Measurements from ENCODE around the gene CFAP161. TPM values are rescaled to one million over a fixed set of nuclear protein-coding genes. Genes with fewer than 3 reads are reported as not detected.

The CFAP161 gene
- polyA plus RNA-seq, 3 donors, result not detected

GRCh38 chr15:81107889-81108288 is 26.2 kb upstream of the CFAP161 start:
- peak in 1 of 3 donors; percentile 8 for DNase-seq
- H3K27me3 Mint-ChIP-seq (ENCODE audit: low read depth in 3 of 3), result peaks cover 5 to 12% (median 7%) of the 10 kb centered on the region in 3 donors
- no peak overlapping the region for H3K9ac ChIP-seq (ENCODE audit: insufficient read depth, low read length, poor library complexity, severe bottlenecking)
- H3K4me3 Mint-ChIP-seq, result no peak overlapping the region
- H3K27ac Mint-ChIP-seq, result no peak overlapping the region
- intact Hi-C loops (cut with micrococcal nuclease), result loop anchor here (2.0 to 10.0 kb wide), 3 partner anchors 115 to 159 kb away; no protein-coding TSS in a partner anchor
- peaks cover 0 to 3% of the 10 kb centered on the region in 2 donors for H3K27me3 ChIP-seq (ENCODE audit: control insufficient read depth in 2 of 2, insufficient read depth in 2 of 2, low read length in 2 of 2)
- H3K9me3 ChIP-seq (replicated peaks in 1 of 2; ENCODE audit: control insufficient read depth in 1 of 2, insufficient read depth in 1 of 2, low read length in 2 of 2), result no peaks in the 10 kb centered on the region
- peaks cover 3% of the 10 kb centered on the region for H3K4me1 Mint-ChIP-seq
- no peak for TF ChIP-seq CTCF (IDR thresholded peaks at IDR 0.05)
- H3K4me3 ChIP-seq (replicated peaks in 1 of 3; ENCODE audit: low read depth in 2 of 3, low read length in 3 of 3), result no peak overlapping the region
- no peaks in the 10 kb centered on the region for H4K20me1 ChIP-seq (ENCODE audit: insufficient read depth, low read length)
- no CpG with 5 or more reads among the region's 4 CpGs for WGBS (ENCODE audit: insufficient coverage)
- no peak overlapping the region for H2AFZ ChIP-seq (ENCODE audit: insufficient read depth, low read depth, low read length, poor library complexity, severe bottlenecking)
- H3K4me1 ChIP-seq (ENCODE audit: control insufficient read depth in 1 of 2, insufficient read depth in 2 of 2, low read length in 2 of 2), result no peaks in the 10 kb centered on the region
- H3K4me2 ChIP-seq (replicated peaks; ENCODE audit: extremely low read depth, low read length, poor library complexity, severe bottlenecking), result no peak overlapping the region
- no peak overlapping the region for H3K27ac ChIP-seq (ENCODE audit: low read depth in 1 of 2, low read length in 2 of 2)
- no peaks in the 10 kb centered on the region for H3K9me3 Mint-ChIP-seq
- H3K36me3 ChIP-seq (replicated peaks in 1 of 2; ENCODE audit: control insufficient read depth in 1 of 2, insufficient read depth in 2 of 2, low read length in 2 of 2), result no peaks in the 10 kb centered on the region
- no peaks in the 10 kb centered on the region for H3K36me3 Mint-ChIP-seq
- no peaks in the 10 kb centered on the region for H3K79me2 ChIP-seq (ENCODE audit: insufficient read depth, low read length)

- Mint-ChIP-seq H3K9me3 (no peaks in the 10 kb centered on the region), H3K36me3 (no peaks in the 10 kb centered on the region), H3K27ac (no peak overlapping the region), H3K27me3 (ENCODE audit: low read depth in 3 of 3) (peaks cover 5 to 10% (median 7%) of the 10 kb centered on the region in 3 donors), H3K4me3 (no peak overlapping the region), H3K4me1 (peaks cover 3% of the 10 kb centered on the region)
- H3K9ac ChIP-seq (ENCODE audit: insufficient read depth, low read length, poor library complexity, severe bottlenecking), result no peak overlapping the region
- no peaks in the 10 kb centered on the region for H4K20me1 ChIP-seq (ENCODE audit: insufficient read depth, low read length)
- H3K4me1 ChIP-seq (ENCODE audit: control insufficient read depth in 1 of 2, insufficient read depth in 2 of 2, low read length in 2 of 2), result no peaks in the 10 kb centered on the region
- no peak overlapping the region for H3K4me3 ChIP-seq (replicated peaks in 1 of 3; ENCODE audit: low read depth in 2 of 3, low read length in 3 of 3)
- no peaks in the 10 kb centered on the region for H3K9me3 ChIP-seq (replicated peaks in 1 of 2; ENCODE audit: control insufficient read depth in 1 of 2, insufficient read depth in 1 of 2, low read length in 2 of 2)
- peaks cover 0 to 3% of the 10 kb centered on the region in 2 donors for H3K27me3 ChIP-seq (ENCODE audit: control insufficient read depth in 2 of 2, insufficient read depth in 2 of 2, low read length in 2 of 2)
- DNase-seq, result no peak
- H3K79me2 ChIP-seq (ENCODE audit: insufficient read depth, low read length), result no peaks in the 10 kb centered on the region
- no peak overlapping the region for H3K27ac ChIP-seq (ENCODE audit: low read depth in 1 of 2, low read length in 2 of 2)
- peak; percentile 71 for TF ChIP-seq CTCF (IDR thresholded peaks at IDR 0.05)
- no peak overlapping the region for H2AFZ ChIP-seq (ENCODE audit: insufficient read depth, low read depth, low read length, poor library complexity, severe bottlenecking)
- WGBS (ENCODE audit: insufficient coverage), result no CpG with 5 or more reads among the region's 1 CpG
- no peaks in the 10 kb centered on the region for H3K36me3 ChIP-seq (replicated peaks in 1 of 2; ENCODE audit: control insufficient read depth in 1 of 2, insufficient read depth in 2 of 2, low read length in 2 of 2)
- no peak overlapping the region for H3K4me2 ChIP-seq (replicated peaks; ENCODE audit: extremely low read depth, low read length, poor library complexity, severe bottlenecking)
- intact Hi-C loops (cut with micrococcal nuclease), result loop anchor here in 1 of 2 donors (10.0 kb wide), 1 partner anchor 134 kb away; no protein-coding TSS in a partner anchor
Observed at GRCh38 chr15:81108427-81108826, 25.6 kb upstream of the CFAP161 start.
